ENCODE results near the gene SCFD1. TPM values are rescaled to one million over a fixed set of nuclear protein-coding genes. Genes with fewer than 3 reads are reported as not detected.

SCFD1 gene
- total RNA-seq, 1 donor from 2014 or later = 82.4 TPM

- Mint-ChIP-seq H3K36me3 (ENCODE audit: low read depth) (peaks cover 14% of the 10 kb centered on the region), H3K4me3 (ENCODE audit: unreplicated experiment) (no peak overlapping the region), H3K9me3 (ENCODE audit: low read depth) (no peaks in the 10 kb centered on the region), H3K27me3 (ENCODE audit: low read depth) (no peaks in the 10 kb centered on the region), H3K27ac (ENCODE audit: unreplicated experiment) (no peak overlapping the region), H3K4me1 (ENCODE audit: low read depth) (no peaks in the 10 kb centered on the region)
- TF ChIP-seq CTCF (IDR thresholded peaks at IDR 0.05) = no peak
- no peak for DNase-seq (ENCODE audit: low spot score)
These were observed 87.1 kb downstream of the SCFD1 start for GRCh38 chr14:30709201-30709600.

- Mint-ChIP-seq H3K36me3 (ENCODE audit: low read depth) (peaks cover 11% of the 10 kb centered on the region), H3K4me1 (ENCODE audit: low read depth) (no peaks in the 10 kb centered on the region), H3K27me3 (ENCODE audit: low read depth) (no peaks in the 10 kb centered on the region), H3K4me3 (ENCODE audit: unreplicated experiment) (no peak overlapping the region), H3K9me3 (ENCODE audit: low read depth) (no peaks in the 10 kb centered on the region), H3K27ac (ENCODE audit: unreplicated experiment) (no peak overlapping the region)
- TF ChIP-seq CTCF (IDR thresholded peaks at IDR 0.05) = no peak
- DNase-seq (ENCODE audit: low spot score) = no peak
These were observed 88.8 kb downstream of the SCFD1 start for GRCh38 chr14:30710876-30711275.

GRCh38 chr14:30719137-30719536 lies 97.0 kb downstream of the SCFD1 start:
- Mint-ChIP-seq H3K36me3 (ENCODE audit: low read depth) (peaks cover 11% of the 10 kb centered on the region), H3K27ac (ENCODE audit: unreplicated experiment) (no peak overlapping the region), H3K4me1 (ENCODE audit: low read depth) (no peaks in the 10 kb centered on the region), H3K4me3 (ENCODE audit: unreplicated experiment) (no peak overlapping the region), H3K9me3 (ENCODE audit: low read depth) (no peaks in the 10 kb centered on the region), H3K27me3 (ENCODE audit: low read depth) (no peaks in the 10 kb centered on the region)
- TF ChIP-seq CTCF (IDR thresholded peaks at IDR 0.05) = no peak
- DNase-seq (ENCODE audit: low spot score) = no peak

GRCh38 chr14:30725763-30726162 lies 103.6 kb downstream of the SCFD1 start:
- Mint-ChIP-seq H3K27ac (ENCODE audit: unreplicated experiment) (no peak overlapping the region), H3K36me3 (ENCODE audit: low read depth) (peaks cover 37% of the 10 kb centered on the region), H3K9me3 (ENCODE audit: low read depth) (peaks cover 3% of the 10 kb centered on the region), H3K4me3 (ENCODE audit: unreplicated experiment) (no peak overlapping the region), H3K27me3 (ENCODE audit: low read depth) (no peaks in the 10 kb centered on the region), H3K4me1 (ENCODE audit: low read depth) (peaks cover 15% of the 10 kb centered on the region)
- no peak for TF ChIP-seq CTCF (IDR thresholded peaks at IDR 0.05)
- DNase-seq (ENCODE audit: low spot score) = no peak

GRCh38 chr14:30728471-30728870 lies 106.4 kb downstream of the SCFD1 start:
- H3K27me3 Mint-ChIP-seq (ENCODE audit: low read depth) = no peaks in the 10 kb centered on the region
- peaks cover 3% of the 10 kb centered on the region for H3K9me3 Mint-ChIP-seq (ENCODE audit: low read depth)
- H3K36me3 Mint-ChIP-seq (ENCODE audit: low read depth) = peaks cover 36% of the 10 kb centered on the region
- no peak for TF ChIP-seq CTCF (IDR thresholded peaks at IDR 0.05)
- H3K4me3 Mint-ChIP-seq (ENCODE audit: unreplicated experiment) = no peak overlapping the region
- H3K4me1 Mint-ChIP-seq (ENCODE audit: low read depth) = peaks cover 15% of the 10 kb centered on the region
- no peak for DNase-seq (ENCODE audit: low spot score)
- no peak overlapping the region for H3K27ac Mint-ChIP-seq (ENCODE audit: unreplicated experiment)

All from chondrocyte (in vitro differentiated cells).